HG02759 (cell line): ENCODE data around the gene SDHAF1.
"Not testable (repeated sequence)": the region's sequence is repeated elsewhere in the genome, so short reads cannot be mapped to it uniquely, and the experiment has no call there.

Experiments
- ATAC-seq: cut with Tn5 transposase; IDR thresholded peaks from one replicate; pipeline ENCODE4 v1.9.1; 2021; ENCODE audit warnings: mild to moderate bottlenecking, moderate library complexity; ENCODE audit not compliant: unreplicated experiment

The SDHAF1 gene

GRCh38 chr19:36014012-36014924 is 19.3 kb downstream of the SDHAF1 start, which contains the start of gene ALKBH6:
Gene ALKBH6, minus strand, starts transcription at chr19:36014213. Its CDS starts 816 bp downstream, at chr19:36013397.
- ATAC-seq = peak; percentile 98

GRCh38 chr19:36019061-36019670 is 24.2 kb downstream of the SDHAF1 start:
- no peak for ATAC-seq

GRCh38 chr19:36023432-36023831 is 28.4 kb downstream of the SDHAF1 start:
- no peak for ATAC-seq

DNA sequence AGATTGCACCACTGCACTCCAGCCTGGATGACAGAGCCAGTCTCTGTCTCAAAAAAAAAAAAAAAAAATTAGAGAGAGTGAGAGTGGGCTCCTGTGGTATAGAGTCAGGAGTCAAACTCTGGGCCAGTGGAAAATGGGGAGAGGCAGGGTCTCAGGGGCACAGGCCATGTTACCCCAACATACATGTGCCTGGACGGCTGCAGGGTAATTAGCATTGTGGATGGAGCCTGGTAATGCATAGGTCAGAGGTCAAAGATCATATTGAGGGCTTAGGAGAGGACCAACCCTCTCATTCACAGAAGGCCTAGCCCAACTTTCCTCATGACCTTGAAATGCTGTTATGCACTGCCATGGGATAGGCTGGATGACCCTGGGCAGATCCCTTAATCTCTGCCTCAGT is 30.6 kb downstream of the SDHAF1 start:
- no peak for ATAC-seq

DNA sequence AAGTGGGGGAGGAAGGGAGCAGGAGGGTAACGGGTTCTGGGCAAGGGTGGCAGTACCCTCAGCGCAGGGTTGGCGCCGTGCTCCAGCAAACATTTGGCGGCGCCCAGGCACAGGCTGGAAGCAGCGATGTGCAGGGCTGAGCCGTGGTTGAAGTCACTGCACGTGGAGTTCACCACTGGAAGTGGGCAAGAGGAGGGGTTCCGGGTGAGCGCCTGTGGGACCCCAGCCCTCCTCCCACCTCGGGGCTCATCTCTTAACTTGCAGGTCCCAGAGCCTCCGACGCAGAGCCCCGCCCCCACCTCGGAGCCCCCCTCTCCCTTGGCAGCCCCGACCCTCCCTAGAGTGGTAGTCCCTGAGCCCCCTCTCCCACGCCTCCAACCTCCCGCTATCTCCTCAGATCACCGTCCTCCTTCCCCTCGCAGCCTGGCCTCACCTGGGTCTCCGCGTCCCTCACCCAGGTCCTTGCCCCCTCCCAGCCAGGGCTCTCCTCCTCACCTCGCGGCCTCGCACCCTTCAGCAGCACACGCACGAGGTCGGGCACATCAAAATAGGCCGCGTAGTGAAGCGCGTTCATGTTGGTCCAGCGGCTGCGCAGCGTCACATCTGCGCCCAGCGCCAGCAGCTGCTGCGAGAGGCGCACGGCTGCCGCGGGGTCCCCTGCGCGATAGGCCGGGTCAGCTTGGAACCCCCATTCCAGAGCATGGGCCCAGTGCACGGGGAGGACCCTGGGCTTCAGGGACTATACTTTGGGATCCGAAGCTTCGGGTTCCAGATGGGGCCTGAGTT is 31.3 kb downstream of the SDHAF1 start:
- ATAC-seq = no peak

- no peak for ATAC-seq
Measured at GRCh38 chr19:36027696-36028095, 32.7 kb downstream of the SDHAF1 start.

DNA sequence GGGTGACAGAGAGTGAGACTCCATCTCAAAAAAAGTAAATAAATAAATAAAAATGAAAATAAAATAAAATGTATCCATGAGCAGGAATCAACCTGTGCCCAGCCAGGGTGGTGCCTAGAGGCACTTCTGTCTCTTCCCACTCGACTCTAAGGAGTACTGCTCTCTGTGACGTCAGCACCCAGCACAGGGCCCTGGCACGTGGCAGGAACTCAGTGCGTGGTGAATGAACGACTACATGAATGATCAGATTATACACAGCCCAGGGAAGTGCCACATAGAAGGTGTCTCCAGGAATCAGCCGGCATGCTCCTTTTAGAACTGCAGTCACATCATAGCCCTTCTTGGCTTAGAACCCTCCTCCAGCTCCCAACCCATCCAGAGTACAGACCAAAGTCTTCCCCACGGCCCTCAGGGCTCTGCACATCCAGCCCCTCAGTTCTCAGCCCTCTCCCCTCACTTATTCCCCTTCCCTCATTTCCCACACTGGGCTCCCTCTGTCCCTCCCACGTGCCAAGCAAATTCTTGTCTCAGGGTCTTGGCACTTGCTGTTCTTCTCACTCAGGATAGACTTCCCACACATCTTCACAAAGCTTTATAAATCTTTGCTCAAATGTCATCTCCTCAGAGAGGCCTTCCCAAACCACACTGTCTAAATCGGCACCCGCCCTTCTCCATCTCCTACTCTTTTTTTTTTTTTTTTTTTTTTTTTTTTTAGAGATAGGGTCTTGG is 33.5 kb downstream of the SDHAF1 start:
- ATAC-seq = no peak

DNA sequence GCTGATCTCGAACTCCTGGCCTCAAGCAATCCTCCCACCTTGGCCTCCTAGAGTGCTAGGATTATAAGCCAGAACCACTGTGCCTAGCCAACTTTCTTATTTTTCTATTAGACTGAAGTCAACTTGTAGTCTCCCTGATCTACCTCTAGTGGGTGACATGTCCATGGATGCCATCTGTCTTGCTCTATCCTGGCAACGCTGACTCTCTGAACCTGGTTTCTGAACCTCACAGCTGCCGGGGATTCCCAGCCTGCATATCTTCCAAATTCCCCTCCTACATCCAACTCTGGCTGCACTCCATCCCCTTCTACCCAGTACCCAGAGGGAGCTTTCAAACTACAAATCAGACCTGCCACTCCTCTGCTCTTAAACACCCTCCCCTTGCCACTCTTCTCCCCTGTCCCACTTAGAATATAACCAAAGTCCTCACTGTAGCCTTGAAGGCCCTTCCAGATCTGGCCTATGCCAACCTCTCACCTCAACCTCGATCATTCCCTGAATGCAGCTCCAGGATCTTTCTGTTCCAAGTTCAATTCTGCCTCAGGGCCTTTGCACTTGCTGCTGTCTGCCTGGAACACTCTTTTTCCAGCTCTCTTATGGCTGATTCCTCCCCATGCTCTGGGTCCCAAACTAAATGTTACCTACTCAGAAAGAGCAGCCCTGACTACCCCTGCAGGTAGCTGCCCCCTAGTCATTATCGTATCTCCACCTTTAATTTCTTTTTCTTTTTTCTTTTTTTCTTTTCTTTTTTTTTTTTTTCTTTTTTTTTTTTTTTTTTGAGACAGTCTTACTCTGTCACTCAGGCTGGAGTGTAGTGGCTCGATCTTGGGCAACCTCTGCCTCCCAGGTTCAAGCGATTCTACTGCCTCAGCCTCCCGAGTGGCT is 35.5 kb downstream of the SDHAF1 start:
- ATAC-seq = no peak

- no peak for ATAC-seq
Measured at GRCh38 chr19:36031308-36031707, 36.3 kb downstream of the SDHAF1 start.

- ATAC-seq = no peak
Measured at GRCh38 chr19:36032251-36033104, 37.5 kb downstream of the SDHAF1 start, which contains the start of gene CLIP3. Gene CLIP3, minus strand, starts transcription at chr19:36032873. Its CDS starts 516 bp downstream, at chr19:36032357.

DNA sequence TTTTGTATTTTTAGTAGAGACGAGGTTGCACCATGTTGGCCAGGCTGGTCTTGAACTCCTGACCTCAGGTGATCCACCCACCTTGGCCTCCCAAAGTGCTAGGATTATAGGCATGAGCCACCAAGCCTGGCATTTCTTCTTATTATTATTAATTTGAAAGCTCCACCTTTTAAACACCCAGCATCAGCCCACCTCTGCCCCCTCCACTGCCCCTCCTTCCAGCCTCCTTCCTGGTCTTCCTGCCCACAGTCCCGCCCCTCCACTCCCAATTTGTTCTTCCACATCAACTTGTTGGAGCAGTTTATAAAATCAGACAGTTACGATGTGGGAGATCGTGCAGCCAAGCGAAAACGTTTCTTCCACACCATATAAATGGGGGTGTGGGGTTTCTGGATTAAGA is 45.5 kb downstream of the SDHAF1 start:
- ATAC-seq = no peak

GRCh38 chr19:36041092-36041491 is 46.1 kb downstream of the SDHAF1 start:
- ATAC-seq = not testable (repeated sequence)

- no peak for ATAC-seq
Measured at GRCh38 chr19:36041831-36042230, 46.8 kb downstream of the SDHAF1 start.

DNA sequence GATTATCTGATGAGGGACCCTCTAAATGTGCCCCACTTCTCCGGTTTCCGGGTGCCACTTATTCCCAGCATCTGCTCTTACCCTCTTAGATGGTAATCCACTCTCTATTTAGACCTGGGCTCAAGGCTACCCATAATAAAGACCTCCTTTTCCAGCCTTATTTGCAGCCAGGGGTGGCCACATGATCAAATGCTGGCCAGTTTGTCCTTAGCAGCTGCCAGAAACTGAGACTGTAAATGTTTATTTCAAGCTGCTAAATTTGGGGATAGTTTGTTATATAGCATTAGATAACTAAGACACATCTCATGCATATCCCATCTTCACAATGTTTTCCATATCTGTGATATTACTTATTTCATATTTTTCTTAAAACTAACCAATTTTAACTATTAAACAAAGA is 49.0 kb downstream of the SDHAF1 start:
- no peak for ATAC-seq
